HG02623 (cell line): Measurements from ENCODE around the gene NSD2.

Experiments used
- ATAC-seq: cut with Tn5 transposase; IDR thresholded peaks from one replicate; pipeline ENCODE4 v1.9.1; 2021; ENCODE audit warnings: moderate library complexity; ENCODE audit not compliant: unreplicated experiment

Gene NSD2

DNA sequence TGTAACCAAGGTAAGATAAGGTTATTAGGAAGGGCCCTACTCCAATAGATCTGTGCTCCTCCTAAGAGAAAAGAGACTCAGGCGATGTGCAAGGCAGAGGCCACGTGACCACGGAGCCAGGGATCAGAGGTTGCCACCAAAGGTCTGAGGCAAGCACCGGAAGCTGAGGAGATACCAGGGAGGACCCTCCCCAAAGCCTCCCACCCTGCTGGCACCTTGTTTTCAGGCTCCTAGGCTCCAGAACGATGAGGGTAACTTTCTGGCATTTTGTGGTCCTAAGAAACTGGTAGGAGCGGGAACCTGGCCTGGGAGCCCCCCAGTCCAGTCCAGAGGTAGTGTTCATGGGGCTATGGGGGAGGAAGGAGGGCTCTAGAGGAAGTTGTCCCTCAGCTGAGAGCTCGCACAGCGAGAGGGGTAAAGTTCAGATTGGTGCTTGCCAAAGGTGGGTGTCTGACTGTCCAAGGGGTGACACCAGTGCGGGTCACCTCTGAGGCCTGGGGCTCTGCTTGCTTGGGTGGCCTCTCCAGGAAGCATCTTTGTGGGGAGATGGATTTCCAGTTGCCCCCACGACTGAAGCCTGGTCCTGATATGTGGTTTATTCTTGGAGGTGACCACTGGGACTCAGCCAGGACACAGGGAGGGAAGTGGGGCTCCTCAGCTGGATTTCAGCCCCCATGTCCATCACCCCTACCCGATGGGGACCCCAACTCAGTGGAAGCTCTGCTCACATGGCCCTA, 7.7 kb upstream of the NSD2 start:
- ATAC-seq, result no peak

DNA sequence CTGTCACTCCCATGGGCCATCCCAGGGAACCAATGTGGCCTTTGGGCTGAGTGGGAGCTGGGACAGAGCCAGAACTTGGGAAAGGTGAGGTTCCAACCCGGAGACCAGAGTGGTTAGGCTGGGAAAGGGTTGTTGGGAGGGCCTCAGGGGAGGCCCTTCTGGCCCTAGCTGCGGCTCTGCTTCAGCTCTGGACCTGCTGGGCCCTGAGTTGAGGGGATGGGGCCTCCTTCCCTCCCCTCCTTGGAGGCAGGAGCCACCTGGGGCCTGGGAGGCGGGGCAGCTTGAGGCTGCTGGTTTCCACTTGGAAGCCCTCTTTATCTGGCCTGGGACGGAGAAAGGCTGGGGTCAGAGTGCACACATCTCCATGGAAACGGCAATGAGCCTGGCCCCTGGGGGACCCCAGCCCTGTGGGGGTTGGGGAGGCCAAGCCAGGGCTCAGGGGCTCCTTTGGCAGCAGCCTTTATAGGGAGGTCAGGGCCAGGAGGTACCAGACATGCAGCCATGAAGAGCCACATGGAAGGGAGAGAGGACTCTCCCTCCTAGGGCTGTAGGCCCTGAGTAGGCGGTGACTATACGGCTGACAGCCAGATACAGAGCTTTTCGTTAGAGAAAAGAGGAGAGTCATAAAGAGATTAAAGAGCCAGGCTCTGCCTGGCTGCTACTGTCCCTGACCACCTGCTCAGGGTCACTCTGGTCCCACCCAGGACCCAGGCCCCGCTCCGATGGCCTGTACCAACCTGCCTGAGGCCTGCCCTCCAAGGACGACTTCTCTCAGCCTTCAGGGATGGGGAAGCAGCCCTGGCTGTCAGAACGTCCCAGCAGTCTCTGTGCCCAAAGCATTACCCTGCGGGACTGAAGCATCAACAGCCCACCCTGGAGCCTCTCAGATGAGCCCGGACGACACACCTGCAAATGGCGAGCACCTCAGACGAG, 6.9 kb upstream of the NSD2 start:
- no peak for ATAC-seq

DNA sequence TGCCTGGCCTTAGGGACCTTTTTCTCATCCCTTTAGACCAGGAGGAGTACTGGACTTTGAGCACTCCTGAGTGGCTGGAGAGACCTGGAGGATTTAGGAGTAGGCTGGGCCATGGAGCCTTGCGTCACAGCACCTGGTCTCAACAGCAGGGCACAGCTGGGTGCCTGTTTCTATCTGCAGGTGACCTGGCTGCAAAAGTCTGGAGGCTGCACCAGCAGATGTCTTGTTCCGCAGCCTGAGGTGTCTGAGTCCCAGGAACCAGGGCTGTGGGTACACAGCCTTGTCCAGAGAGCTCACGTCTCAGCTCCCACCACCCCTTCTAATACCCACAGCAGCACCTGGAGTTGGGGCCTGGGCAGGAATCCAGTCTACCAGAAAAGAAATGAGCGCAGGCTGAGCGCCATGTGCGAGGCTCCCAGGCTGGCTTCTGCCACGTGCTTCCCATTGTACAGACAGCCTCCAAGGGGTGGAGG, 5.0 kb upstream of the NSD2 start:
- no peak for ATAC-seq

DNA sequence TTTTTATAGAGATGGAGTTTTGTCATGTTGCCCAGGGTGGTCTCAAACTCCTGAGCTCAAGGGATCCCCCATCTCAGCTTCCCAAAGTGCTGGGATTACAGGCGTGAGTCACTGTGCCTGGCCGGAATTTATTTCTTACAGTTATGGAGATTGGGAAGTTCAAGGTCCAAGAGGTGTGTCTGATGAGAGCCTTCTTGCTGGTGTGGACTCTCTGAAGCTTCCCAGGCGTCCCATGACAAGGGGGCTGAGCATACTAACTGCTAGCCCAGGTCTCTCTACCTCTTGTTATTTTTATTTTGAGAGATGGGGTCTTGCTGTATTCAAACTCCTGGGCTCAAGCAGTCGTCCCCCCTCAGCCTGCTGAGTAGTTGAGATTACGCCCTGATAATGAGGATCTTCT, 2.9 kb upstream of the NSD2 start:
- ATAC-seq, result no peak

DNA sequence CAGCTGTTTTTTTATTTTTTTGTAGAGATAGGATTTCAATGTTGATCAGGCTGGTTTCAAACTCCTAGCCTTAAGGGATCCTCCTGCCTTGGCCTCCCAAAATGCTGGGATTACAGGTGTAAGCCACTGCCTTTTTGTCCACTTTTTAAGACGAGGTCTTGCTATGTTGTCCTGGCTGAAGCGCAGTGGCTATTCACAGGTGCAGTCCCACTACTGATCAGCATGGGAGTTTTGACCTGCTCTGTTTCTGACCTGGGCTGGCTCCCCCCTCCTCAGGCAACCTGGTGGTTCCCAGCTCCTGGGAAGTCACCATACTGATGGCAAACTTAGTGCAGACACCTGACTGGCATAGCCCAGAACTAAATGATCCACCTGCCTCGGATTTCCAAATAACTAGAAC, 2.3 kb upstream of the NSD2 start:
- no peak for ATAC-seq

DNA sequence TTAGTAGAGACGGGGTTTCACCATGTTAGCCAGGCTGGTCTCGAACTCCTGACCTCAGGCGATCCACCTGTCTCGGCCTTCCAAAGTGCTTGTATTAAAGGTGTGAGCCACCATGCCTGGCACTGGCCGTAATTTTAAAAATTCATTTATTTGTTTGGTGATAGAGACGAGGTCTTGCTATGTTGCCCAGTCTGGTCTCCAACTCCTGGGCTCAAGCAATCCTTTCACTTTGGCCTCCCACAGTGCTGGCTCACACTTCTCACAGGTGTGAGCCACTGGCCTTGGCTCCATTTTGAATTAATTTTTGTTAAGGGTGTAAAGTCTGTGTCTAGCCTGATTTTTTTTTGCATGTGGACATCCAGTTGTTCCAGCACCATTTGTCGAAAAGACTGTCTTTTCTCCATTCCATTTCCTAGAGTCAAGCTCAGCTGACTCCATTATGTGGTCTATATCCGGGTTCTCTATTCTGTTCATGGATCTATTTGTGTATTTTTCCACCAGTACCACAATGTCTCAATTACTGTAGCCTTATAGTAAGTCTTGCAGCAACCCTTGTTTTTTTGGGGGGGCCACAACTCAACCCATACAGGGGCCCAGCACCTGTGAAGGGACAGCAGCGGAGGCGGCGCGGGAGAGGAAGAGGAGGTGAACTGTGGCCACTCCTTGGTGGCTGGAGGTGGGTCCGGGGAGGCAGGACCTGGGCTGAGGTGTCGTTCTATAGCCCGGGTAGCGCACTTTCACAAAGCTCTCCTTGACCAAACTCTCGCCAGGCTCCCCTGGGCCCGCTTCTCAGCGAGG, 1.5 kb upstream of the NSD2 start:
- no peak for ATAC-seq

- ATAC-seq, result peak; percentile 37
Measured at GRCh38 chr4:1870328-1870577, 940 bp upstream of the NSD2 start.

- peak; percentile 8 for ATAC-seq
Measured at GRCh38 chr4:1871471-1872021, 353 bp downstream of the NSD2 start.

DNA sequence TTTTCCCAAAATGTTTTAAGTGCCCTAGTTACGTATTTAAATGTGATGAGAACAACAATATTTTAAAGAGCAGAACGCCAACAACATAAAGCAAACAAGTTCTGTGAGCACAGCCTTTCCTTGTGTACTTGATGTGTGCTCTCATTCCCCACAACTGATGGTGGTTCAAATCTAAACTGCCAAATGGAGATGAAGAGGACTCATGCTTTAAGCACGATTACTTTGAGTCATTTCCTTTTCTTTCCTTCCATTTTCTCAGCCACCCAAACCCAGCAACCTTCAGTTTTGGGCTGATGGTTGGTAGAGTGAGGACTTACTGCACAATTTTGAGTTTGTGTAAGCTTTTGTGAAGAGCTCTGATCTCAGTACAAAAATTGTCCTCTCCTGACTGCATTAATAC, 1.7 kb downstream of the NSD2 start:
- no peak for ATAC-seq

DNA sequence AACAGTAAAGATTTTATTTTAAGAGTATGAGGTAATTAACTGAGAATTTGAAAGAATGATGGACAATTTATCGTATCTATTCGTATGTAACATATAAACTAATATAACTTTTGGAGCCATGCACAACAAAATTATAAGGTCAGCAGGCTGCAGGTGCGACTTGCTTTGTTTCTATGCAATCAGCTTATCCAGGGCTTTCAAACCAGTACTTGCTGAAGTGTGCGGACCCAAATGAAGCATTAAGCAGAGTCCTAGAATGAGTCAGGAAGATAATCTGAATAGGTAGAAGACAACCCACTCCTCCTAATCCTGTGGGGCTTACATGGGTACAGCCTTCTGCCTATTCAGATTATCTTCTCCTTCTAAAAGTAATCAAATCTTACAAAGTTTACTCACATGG, 2.1 kb downstream of the NSD2 start:
- no peak for ATAC-seq

DNA sequence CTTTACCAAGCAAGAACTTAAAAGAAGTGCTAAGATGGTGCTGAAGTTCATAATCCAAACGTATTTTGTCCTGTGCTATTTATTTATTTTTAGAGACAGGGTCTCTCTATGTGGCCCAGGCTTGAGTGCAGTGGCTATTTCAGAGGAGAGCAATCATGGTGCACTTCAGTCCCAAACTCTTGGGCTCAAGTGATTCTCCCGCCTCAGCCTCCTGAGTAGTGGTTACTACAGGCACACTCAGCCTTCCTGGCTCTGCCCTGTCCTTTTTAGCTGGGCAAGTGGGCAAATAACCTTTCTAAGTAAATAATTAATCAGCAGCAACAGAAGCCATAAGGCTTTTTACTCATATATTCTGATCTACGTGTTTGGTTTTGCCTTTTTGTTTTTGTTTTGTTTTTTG, 2.6 kb downstream of the NSD2 start:
- ATAC-seq, result no peak

DNA sequence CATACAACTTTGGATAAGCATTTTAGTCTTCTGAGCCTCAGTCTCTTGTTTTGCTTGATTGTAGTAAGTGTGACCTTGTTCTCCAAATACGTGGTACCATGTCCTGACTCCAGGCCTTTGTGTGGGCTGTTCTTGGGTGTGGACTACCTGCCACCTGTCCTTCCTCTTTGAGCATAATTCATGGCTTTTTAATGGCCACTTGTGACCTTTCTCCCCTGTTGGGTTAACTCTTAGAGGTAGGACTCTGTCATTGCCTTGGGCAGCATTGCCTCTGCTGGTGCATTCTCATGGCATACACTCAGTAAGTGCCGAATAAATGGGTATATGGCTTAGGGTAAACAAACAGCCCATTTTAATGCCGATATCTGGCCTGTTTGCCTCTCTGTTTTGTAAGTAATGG, 3.0 kb downstream of the NSD2 start:
- no peak for ATAC-seq

DNA sequence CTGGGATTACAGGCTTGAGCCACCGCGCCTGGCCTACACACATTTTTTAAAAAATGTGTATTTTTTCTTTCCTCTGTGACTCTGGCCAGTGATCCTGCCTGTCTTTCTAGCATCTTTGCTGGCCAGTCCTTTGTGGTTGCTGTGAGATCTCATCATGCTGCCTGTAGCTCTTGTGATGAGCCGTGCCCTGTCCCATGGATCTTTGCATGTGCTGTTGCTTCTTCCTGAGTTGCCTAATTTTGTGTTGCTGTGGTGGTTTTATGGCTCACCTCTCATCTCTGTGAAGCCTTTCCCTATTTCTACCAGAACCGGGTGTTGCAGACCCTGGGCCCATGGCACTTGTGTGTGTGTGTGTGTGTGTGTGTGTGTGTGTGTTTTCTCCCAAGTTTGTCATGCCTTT, 8.3 kb downstream of the NSD2 start:
- no peak for ATAC-seq

DNA sequence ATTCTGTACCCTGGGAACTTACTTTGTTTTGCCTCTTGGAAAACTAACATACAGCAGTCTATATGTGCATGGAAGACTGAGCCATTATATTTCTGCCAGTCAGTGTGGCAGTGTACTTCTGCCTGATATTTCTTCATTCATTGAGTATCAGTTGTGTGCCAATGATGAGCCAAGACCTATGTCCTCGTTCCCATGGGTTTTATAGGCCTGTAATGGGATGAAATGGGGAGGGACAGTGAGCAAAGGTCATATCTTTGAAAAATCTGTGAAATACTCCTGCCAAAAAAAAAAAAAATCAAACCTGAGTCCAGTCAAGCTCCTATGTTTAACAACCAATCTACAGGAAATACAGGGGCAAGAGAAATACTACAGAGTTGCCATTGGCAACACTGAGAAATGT, 9.1 kb downstream of the NSD2 start:
- no peak for ATAC-seq

- ATAC-seq, result no peak
Measured at GRCh38 chr4:1882850-1883271, 11.7 kb downstream of the NSD2 start.

- ATAC-seq, result no peak
Measured at GRCh38 chr4:1883583-1883982, 12.4 kb downstream of the NSD2 start.

DNA sequence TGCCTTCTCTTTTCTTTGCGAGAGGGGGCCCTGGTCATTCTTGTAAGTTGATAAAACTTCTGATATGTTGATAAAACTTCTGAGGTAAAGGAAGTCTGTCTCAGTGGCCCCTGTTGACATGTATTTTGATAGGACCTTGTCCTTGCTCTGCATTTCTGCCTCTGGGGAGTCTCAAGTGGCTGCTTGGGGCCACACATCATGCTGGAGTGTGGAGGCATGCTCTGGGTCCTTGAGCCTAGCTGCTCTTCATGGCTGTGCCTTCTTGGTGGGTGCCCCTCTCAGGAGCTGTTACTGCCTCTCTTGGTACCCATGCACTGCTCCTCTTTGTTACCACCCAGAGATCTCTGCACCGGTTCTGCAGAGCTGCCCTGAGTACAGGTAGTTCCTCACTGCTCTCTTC, 14.2 kb downstream of the NSD2 start:
- no peak for ATAC-seq

- ATAC-seq, result no peak
Measured at GRCh38 chr4:1887052-1887451, 15.9 kb downstream of the NSD2 start.

GRCh38 chr4:1890979-1891570, 19.9 kb downstream of the NSD2 start:
- ATAC-seq, result no peak

DNA sequence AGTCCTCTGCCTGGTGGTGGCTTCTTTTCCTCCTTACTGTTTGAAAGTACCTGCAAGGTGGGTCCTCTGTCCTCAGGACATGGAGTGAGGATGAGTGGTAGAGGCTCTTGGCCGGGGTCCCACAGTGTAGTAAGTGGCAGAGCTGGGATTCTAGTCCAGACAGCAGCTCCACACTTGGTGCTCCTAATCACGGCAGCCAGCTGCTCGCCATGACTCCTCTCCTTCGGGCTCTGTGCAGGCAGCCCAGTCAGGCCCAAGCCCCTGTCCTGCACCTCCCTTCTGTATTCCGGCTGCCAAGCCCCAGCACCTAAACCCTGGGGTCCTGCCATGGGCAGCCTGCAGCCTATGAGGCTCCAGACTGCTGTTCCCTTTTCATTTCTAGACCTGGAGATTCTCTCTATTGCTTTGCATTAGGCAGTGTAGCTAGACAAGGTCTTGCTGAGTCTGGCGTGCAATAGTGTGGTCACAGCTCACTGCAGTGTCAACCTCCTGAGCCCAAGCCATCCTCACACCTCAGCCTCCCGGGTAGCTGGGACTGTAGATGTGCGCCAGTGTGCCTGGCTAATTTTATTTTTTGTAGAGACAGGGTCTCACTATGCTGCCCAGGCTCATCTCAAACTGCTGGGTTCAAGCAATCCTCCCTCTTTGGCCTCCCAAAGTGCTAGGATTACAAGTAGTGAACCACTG, 24.9 kb downstream of the NSD2 start:
- no peak for ATAC-seq

- no peak for ATAC-seq
Measured at GRCh38 chr4:1896658-1896991, 25.4 kb downstream of the NSD2 start.
